ENCODE measurements around the gene DDX28.

DNA sequence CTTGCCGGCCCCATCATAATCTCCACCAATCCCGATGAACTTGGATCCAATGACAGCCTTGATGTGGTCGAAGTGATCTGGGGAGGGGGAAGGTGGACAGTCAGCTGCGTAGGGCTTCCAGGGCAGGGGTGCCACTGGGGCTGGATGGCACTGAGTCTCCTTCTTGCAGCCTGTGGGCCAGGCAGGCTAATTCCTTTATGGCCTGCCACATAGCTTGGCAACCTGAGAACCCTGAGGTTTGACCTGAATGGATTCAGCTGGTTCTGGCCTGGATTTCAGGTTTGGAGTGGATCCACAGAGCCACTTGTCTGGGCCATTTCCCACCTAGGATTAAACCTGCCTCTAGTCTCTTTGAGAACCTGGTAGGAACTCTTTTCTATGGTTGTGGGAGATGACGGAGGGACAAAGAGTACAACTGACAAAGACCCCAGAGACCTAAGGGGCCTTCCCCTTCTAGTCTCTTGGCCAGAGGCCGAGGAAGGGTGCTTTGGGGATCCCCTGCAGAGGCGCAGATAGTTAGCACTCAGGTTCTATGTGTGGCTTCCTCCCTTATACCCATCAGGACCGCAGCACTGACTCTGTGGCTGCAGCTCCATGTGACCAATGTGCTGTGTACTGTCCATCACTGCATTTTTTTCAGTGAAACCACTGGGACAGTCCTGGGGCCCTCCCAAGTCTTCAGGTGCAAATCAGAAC, 33.6 kb downstream of the DDX28 start:
- TF ChIP-seq POLR2A (IDR thresholded peaks at IDR 0.05; ENCODE audit: low read depth, low read length) (no peak), TAF1 (IDR thresholded peaks at IDR 0.05; ENCODE audit: borderline replicate concordance, low read depth, low read length) (no peak)

Measured in GM12892 (cell line).